Activated CD4-positive, CD25-positive, alpha-beta regulatory T cell (primary cell): ENCODE measurements around the gene CYB561A3.

Source experiments
- DNase-seq, 4 experiments: peaks; one replicate each; lab custom pipeline; 2025; lab: John Stamatoyannopoulos, UW

CYB561A3 gene

DNA sequence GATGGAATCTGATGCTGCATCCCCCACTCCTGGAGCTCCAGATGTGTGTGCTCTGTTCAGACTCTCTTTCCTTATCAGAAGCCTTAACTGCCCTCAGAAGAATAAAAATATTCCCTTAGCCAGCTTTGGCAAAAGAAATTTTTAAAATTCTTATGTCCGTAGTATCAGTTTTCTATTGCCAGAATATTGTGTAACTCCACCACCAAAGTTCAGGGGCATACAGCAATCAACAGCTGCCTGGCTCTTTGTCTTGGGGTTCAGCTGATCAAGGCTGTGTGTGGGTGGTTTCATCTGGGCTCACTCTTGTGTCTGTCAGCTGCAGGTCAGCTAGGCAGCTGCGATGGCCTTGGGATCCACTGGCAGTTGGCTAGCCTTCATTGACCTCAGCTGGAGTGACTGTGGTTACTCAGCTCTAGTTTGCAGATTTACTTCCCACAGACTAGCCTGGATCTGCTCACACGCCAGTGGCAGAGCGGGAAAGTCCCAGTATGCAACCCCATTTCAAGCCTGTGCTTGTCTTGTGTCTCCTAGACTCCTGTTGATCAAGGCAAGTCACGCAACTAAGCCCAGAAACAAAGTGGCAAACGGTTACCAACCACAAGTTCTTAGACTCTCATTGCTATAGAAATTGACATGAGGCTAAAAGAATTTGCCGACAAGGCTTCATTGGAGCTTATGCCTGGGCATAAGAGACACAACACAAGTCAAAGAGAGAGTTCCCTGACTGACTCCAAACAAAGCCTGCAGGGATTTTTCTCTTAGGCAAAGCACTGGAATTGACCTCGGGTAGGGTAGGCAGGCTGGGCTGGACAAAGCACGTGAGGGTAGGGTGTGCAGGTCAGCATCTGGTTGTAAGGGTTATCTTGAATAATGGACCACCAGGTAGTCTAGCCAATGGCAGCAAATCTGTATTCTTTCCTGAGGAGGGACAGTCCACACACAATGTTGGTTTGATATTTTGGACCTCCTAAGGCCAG lies 8.0 kb upstream of the CYB561A3 start:
- no peak for DNase-seq

GRCh38 chr11:61368646-61369045 lies 7.0 kb upstream of the CYB561A3 start:
- DNase-seq: no peak

GRCh38 chr11:61367406-61367805 lies 5.7 kb upstream of the CYB561A3 start:
- no peak for DNase-seq

- no peak for DNase-seq
Observed at GRCh38 chr11:61364012-61364675, 2.5 kb upstream of the CYB561A3 start.

- DNase-seq: peak in 3 of 4 experiments; percentile 8 to 19 (median 14)
Observed at GRCh38 chr11:61362542-61362875, 827 bp upstream of the CYB561A3 start.

GRCh38 chr11:61361237-61361740 lies 393 bp downstream of the CYB561A3 start:
- DNase-seq: no peak

DNA sequence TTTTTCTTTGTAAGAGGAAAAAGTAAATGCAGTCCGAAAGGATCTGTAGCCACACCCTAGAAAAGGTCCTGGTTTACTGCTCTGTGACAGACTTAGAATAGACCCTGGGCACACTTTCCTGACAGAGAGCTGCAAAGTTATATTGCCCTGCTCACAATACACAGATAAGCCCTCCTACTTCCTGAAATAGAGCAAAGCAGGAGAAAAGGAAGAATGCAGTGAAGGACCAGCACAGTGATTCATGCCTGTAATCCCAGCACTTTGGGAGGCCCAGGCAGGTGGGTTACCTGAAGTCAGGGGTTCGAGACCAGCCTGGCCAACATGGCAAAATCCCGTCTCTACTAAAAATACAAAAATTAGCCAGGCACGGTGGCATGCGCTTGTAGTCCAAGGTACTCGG lies 2.2 kb downstream of the CYB561A3 start:
- DNase-seq: no peak

DNA sequence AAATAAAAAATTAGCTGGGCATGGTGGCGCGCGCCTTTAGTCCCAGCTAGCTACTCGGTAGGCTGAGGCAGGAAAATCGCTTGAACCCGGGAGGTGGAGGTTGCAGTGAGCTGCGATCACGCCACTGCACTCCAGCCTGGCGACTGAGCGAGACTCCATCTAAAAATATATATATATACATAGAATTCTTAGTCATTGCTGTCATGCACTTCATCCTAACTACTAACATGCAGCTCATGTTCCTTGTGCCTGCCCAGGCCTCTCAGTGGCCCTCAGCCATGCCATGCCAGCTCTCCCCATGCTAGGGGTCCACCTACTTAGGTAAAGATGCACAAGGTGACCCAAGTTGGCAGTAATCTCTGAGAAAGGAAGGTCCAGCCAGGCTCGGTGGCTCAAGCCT lies 3.1 kb downstream of the CYB561A3 start:
- DNase-seq: no peak

DNA sequence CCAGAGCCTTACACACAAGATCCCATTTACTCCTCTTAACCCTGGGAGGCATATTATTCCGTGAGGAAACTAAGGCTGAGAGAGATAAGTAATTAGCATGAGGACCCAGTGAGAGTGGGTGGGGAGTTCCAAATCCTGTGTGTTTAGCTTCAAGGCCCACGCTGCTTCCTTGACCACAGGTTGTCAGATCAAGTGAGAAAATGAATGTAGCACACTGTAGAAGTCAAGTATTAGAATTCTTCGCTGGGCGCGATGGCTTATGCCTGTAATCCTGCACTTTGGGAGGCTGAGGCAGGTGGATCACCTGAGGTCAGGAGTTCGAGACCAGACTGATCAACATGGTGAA lies 3.8 kb downstream of the CYB561A3 start:
- no peak for DNase-seq

GRCh38 chr11:61357233-61357893 lies 4.3 kb downstream of the CYB561A3 start:
- DNase-seq: no peak

DNA sequence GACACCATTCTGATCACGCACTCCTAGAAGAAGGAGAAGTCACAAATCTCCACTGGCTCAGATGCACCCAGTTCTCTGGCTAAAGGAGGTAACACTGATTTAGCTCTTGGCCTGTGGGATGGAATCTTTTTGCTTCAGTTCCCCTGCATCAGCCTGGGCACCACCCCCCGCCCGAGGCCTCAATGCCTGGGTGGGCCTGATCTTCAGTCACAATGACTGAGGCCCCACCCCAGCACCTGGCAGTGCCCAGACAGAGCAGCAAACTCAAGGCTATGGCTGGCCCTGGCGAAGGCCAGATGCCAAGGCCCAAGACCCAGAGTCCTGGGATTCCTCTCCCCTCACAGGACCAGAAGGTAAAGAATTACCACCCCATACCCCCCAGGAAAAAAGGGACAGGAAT lies 5.0 kb downstream of the CYB561A3 start:
- DNase-seq: no peak

GRCh38 chr11:61354208-61354607 lies 7.5 kb downstream of the CYB561A3 start:
- no peak for DNase-seq

DNA sequence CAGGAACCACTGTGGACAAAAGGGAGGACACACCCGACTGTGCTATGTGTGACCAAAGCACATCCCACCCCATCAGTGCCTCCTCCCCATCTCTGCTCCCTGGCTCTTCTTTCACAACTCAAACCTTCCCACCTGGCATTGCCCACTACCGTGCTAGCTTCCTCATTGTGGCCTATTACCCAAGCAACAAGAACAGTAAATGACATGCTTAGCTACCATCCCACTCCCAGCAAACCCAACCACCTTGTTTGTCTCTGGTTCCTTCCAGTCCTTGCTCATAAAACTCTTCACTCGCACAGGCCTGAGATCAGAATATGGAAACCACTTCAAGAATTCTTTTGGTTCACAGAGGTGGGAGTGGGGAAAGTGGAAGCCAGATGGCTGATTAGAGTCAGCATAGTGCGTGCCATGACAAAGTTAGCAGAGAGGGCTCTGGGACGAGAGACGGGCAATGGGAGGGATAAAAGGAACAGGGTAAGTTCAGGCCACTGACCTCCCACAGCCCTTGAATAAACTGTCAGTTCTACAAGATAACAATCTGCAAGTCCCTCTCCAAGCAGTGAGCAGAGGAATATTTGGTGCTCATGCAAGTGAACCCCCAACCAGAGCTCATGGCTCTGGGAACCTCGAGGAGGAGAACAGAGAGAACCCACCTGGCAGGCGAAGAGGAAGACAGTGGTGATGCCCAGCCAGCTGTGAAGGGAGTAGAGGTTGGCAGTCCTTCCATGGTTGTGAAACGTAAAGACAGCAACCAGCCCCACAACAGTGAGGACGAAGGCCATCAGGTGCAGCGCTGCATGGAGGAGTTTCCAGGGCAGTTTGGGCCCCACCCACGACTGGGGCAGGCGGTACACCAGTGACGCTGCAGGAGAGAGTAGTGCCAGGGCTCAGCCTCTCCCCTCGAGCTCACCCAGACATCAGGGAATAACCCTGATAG lies 8.3 kb downstream of the CYB561A3 start:
- DNase-seq: no peak

- no peak for DNase-seq
Observed at GRCh38 chr11:61352038-61352437, 9.6 kb downstream of the CYB561A3 start.

DNA sequence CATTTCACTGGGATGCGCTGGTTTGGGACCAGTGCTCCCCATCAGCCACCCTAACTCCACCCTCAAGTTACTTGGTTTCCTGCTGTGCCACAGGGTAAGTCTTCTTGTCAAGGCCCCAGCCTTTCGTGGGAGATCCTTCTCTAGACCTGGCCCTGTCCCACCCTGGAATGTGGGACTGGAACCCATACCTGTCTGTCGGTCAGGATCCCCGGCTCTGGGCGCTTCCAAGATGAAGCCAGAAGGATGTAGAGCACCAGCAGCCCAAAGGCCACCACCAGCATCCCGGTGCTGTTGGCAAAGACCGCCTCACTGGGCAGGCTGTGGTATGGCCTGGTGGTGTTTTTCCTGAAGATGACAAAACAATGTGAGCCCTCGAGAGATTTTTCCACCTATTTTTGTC lies 10.9 kb downstream of the CYB561A3 start:
- no peak for DNase-seq

- DNase-seq: no peak
Observed at GRCh38 chr11:61350336-61350735, 11.3 kb downstream of the CYB561A3 start.

GRCh38 chr11:61349916-61350315 lies 11.8 kb downstream of the CYB561A3 start:
- DNase-seq: no peak

DNA sequence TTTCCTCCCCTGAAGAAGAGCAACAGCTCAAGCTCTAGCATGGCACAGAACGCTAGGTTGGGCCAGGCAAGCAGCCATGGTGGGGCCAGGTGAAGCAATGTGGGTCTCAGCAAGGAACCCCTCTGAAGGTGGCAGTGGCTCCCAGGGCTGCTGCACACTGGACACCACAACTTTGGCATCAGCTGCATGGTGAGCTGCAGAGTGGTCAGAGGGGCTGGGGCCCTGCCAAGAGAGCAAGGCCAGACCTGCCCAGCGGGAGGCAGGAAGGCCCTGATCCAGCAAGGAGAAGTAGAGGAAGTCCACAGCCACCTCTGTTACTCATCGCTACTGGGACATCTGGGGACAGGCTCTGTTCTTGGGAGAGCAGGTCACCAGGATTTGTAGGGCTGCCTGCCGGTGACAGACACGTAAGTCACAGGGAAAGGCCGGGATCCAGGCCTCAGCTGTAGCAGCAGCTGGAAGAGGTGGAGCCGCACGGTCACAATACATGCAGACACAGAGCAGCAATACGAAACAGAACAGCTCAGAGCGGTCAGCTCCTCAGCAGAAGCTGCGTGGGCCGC lies 12.4 kb downstream of the CYB561A3 start:
- DNase-seq: no peak

DNA sequence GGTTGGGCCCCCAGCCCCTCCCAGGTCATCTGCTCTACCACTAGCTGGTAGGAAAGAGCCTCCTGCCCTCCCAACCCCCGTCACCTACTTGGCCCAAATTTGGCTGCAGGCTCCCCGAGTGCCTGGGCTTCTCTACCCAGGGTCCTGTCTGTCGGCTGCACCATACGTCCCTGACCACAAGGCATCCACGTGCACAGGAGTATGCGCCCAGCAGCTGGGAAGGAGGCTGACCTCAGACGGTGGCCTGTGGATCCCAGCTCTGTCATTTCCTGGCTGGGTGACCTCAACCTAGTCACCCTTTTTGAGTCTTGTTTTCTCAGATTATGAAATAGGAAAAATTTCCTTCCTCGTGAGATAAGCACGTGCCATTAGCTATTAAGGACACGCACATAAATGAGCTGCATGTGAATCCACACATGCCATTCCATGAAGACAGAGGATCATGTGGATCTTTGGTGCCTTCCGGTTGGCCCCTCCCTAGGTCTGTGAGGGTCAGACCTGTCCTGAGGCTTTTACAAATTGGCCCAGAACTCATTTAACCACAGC lies 13.7 kb downstream of the CYB561A3 start:
- DNase-seq: no peak

DNA sequence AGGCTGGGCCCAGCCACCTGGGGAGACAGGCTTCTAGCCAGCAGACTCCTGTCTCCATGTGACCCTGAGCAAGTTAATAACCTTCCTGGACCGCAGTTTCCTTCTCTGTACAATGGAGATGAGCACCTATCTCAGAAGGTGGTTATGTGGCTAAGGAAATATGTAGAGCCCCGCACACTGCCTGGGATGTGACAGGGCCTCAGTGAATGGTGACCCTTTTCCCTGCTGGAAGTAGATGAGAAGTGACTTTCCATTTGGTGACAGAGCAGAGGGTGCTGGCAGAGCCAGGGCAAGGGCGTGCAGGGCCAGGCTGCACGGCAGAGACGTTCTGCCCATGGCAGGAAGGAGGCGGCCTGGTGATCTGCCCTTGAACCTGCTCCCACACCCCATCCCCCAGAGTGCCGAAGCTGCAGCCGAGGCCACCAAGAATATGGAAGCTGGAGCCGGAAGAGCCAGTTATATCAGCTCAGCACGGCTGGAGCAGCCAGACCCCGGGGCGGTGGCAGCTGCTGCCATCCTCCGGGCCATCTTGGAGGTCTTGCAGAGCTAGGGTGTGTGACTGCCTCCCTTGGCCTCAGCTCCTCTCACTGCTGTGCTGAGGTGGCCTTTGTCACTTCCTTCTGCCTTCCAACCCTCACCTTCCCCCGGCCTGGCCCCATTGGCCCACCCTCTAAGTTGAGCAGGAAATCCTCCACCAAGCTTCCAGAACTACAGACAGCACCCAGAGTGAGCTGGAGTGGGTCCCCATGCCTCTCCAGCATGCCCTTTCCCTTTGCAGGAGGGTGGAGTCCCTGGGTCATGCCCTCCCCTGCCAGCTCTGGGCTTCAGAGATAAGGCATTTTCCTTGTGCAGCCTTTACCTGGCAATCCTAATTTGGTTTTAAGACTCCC lies 15.5 kb downstream of the CYB561A3 start:
- no peak for DNase-seq
